NCI-H524 (cell line): ENCODE results near the gene TMPRSS13.
"Not testable (repeated sequence)": the region's sequence is repeated elsewhere in the genome, so short reads cannot be mapped to it uniquely, and the experiment has no call there.

Experiments used
- DNase-seq, 2 experiments: peaks; one replicate each; lab custom pipeline; 2025; lab: John Stamatoyannopoulos, UW

TMPRSS13 gene

GRCh38 chr11:117871784-117872183, 57.4 kb downstream of the TMPRSS13 start:
- no peak for DNase-seq

- no peak for DNase-seq
Observed at GRCh38 chr11:117871160-117871559, 58.0 kb downstream of the TMPRSS13 start.

- peak in 1 of 2 experiments; percentile 22 for DNase-seq
Observed at GRCh38 chr11:117870103-117870952, 58.9 kb downstream of the TMPRSS13 start.

GRCh38 chr11:117869604-117870003, 59.6 kb downstream of the TMPRSS13 start:
- DNase-seq: no peak

GRCh38 chr11:117868815-117869561, 60.2 kb downstream of the TMPRSS13 start:
- no peak for DNase-seq

GRCh38 chr11:117868088-117868487, 61.1 kb downstream of the TMPRSS13 start:
- no peak for DNase-seq

- no peak for DNase-seq
Observed at GRCh38 chr11:117866526-117866925, 62.7 kb downstream of the TMPRSS13 start.

GRCh38 chr11:117865546-117865945, 63.7 kb downstream of the TMPRSS13 start:
- not testable (repeated sequence) for DNase-seq

- DNase-seq: no peak
Observed at GRCh38 chr11:117863383-117863782, 65.8 kb downstream of the TMPRSS13 start.

- no peak for DNase-seq
Observed at GRCh38 chr11:117862753-117863152, 66.4 kb downstream of the TMPRSS13 start.

- DNase-seq: no peak
Observed at GRCh38 chr11:117862019-117862725, 67.0 kb downstream of the TMPRSS13 start.

- DNase-seq: peak; percentile 58 to 79
Observed at GRCh38 chr11:117861151-117862018, 67.8 kb downstream of the TMPRSS13 start.

GRCh38 chr11:117860139-117860538, 69.1 kb downstream of the TMPRSS13 start:
- no peak for DNase-seq

GRCh38 chr11:117859488-117860112, 69.6 kb downstream of the TMPRSS13 start:
- DNase-seq: no peak

- no peak for DNase-seq
Observed at GRCh38 chr11:117859061-117859460, 70.1 kb downstream of the TMPRSS13 start.

GRCh38 chr11:117857734-117858414, 71.3 kb downstream of the TMPRSS13 start:
- no peak for DNase-seq

GRCh38 chr11:117855912-117856651, 73.1 kb downstream of the TMPRSS13 start:
- no peak for DNase-seq

- DNase-seq: no peak
Observed at GRCh38 chr11:117855186-117855845, 73.9 kb downstream of the TMPRSS13 start.

- DNase-seq: no peak
Observed at GRCh38 chr11:117852309-117852708, 76.9 kb downstream of the TMPRSS13 start.
